Neural progenitor cell (in vitro differentiated cells): ENCODE measurements around the gene HAPSTR1.

Experiments used
- EZH2phosphoT487 ChIP-seq: fragments of 200-600 bp; sonication (generic); IDR thresholded peaks from 2 replicates; pipeline ENCODE4 v1.6.1; 2017; ENCODE audit warnings: antibody characterized with exemption
- TF ChIP-seq, protein P1 (sequence below): fragments of 200-600 bp; sonication (generic); IDR thresholded peaks from 2 replicates; pipeline ENCODE4 v1.5.1; 2017; ENCODE audit warnings: antibody characterized with exemption, mild to moderate bottlenecking

DNA sequence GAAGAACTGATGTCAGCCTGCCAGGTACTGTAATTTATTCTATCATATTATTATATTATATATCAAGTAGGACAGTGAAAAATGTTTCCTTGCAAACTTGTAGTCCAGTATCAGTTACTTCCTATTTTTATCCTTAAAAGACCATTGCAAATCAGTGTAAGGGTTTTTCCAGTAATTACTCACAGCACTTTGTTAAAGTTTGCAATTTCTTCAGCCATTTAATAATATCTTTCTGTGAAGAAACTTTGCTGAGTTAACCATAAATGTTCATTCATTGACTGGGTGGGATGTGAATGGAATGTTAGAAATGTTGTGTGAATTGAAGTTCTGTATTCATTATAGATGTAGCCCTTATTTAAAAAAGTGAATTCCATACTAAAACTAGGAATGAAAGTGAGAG lies 26.7 kb downstream of the HAPSTR1 start:
- TF ChIP-seq, protein P1, sequence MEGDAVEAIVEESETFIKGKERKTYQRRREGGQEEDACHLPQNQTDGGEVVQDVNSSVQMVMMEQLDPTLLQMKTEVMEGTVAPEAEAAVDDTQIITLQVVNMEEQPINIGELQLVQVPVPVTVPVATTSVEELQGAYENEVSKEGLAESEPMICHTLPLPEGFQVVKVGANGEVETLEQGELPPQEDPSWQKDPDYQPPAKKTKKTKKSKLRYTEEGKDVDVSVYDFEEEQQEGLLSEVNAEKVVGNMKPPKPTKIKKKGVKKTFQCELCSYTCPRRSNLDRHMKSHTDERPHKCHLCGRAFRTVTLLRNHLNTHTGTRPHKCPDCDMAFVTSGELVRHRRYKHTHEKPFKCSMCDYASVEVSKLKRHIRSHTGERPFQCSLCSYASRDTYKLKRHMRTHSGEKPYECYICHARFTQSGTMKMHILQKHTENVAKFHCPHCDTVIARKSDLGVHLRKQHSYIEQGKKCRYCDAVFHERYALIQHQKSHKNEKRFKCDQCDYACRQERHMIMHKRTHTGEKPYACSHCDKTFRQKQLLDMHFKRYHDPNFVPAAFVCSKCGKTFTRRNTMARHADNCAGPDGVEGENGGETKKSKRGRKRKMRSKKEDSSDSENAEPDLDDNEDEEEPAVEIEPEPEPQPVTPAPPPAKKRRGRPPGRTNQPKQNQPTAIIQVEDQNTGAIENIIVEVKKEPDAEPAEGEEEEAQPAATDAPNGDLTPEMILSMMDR: no peak
- no peak for TF ChIP-seq EZH2phosphoT487
